ENCODE results near the gene ACSL1. TPM values are rescaled to one million over a fixed set of nuclear protein-coding genes. Genes with fewer than 3 reads are reported as not detected.

ACSL1 gene
- total and polyA plus RNA-seq, 2 donors (not counting 3 experiments of a cell fraction or from before 2014, with no cell fraction given) = 7.3 to 17.7 TPM

- H3K36me3 ChIP-seq (ENCODE audit: control insufficient read depth in 2 of 2, extremely low read depth in 1 of 2, insufficient read depth in 2 of 2, low read length in 2 of 2) = peaks cover 0 to 11% of the 10 kb centered on the region in 2 experiments
- POLR2A ChIA-PET = no interaction called here
- FAIRE-seq = no peak
Observed at GRCh38 chr4:184715526-184715925, 110.2 kb downstream of the ACSL1 start.

More at GRCh38 chr4:184715526-184715925, 110.2 kb downstream of the ACSL1 start:
- no peak for DNase-seq (ENCODE audit: low read depth, low spot score)
- no peak overlapping the region for H3K4me3 ChIP-seq (replicated peaks in 1 of 3; ENCODE audit: insufficient read depth in 1 of 3, low read depth in 1 of 3, low read length in 3 of 3)
- no peak overlapping the region for H3K27ac ChIP-seq (ENCODE audit: insufficient read depth, low read depth, low read length)
- H3K4me2 ChIP-seq (ENCODE audit: insufficient read depth, low read length) = no peak overlapping the region
- H4K20me1 ChIP-seq (replicated peaks; ENCODE audit: control insufficient read depth, extremely low read depth, insufficient read depth, low read length) = no peaks in the 10 kb centered on the region
- dilution Hi-C loops (cut with MboI; ENCODE audit: extremely low pct_ligation_motif_present, low sequenced_read_pairs) = no loop called here
- H3K4me1 ChIP-seq (ENCODE audit: control insufficient read depth, extremely low read depth, insufficient read depth, low read length) = no peaks in the 10 kb centered on the region
- intact Hi-C loops (cut with micrococcal nuclease) = no loop called here
- TF ChIP-seq GATA2 (IDR thresholded peaks at IDR 0.05; ENCODE audit: insufficient read depth, insufficient read length, low read depth, low read length) (no peak), CTCF (IDR thresholded peaks at IDR 0.05; ENCODE audit: extremely low read depth in 1 of 2, insufficient read depth in 1 of 2, low read depth in 1 of 2, low read length in 2 of 2) (no peak), POLR2AphosphoS5 (IDR thresholded peaks at IDR 0.05; ENCODE audit: insufficient read depth, low read depth, low read length) (no peak), POLR2A (IDR thresholded peaks at IDR 0.05; ENCODE audit: low read depth, low read length) (no peak), MAX (IDR thresholded peaks at IDR 0.05; ENCODE audit: insufficient read depth, insufficient read length) (no peak), JUN (IDR thresholded peaks at IDR 0.05; ENCODE audit: borderline replicate concordance, insufficient read depth, insufficient read length, low read depth) (no peak), MYC (IDR thresholded peaks at IDR 0.05; ENCODE audit: low read depth, low read length) (no peak), EZH2 (IDR thresholded peaks at IDR 0.05; ENCODE audit: borderline replicate concordance, low read depth, low read length, severe bottlenecking) (no peak), FOS (IDR thresholded peaks at IDR 0.05; ENCODE audit: borderline replicate concordance, insufficient read depth, low read length) (no peak)
- no peaks in the 10 kb centered on the region for H3K27me3 ChIP-seq (ENCODE audit: control insufficient read depth in 2 of 2, insufficient read depth in 2 of 2, low read length in 2 of 2)
- CTCF ChIA-PET = interaction anchor here (1.0 kb wide), 1 partner anchor 30 kb away, joined by 3 read pairs; no protein-coding TSS in a partner anchor
- peaks cover 8% of the 10 kb centered on the region for H3K79me2 ChIP-seq (ENCODE audit: control insufficient read depth, insufficient read depth, low read length)
- no peaks in the 10 kb centered on the region for H3K9me1 ChIP-seq (replicated peaks; ENCODE audit: control insufficient read depth, extremely low read depth, insufficient read depth, low read length)
- H2AFZ ChIP-seq (ENCODE audit: low read depth, low read length) = no peak overlapping the region
- BruUV-seq (replicated peaks) = no TSS peak
- H3K9me3 ChIP-seq (replicated peaks; ENCODE audit: control insufficient read depth, insufficient read depth, low read length) = no peaks in the 10 kb centered on the region
- H3K9ac ChIP-seq (replicated peaks; ENCODE audit: extremely low read depth, insufficient read depth, low read length) = no peak overlapping the region

Data from endothelial cell of umbilical vein (primary cell).